ENCODE data around the gene CHKB. TPM values are rescaled to one million over a fixed set of nuclear protein-coding genes. Genes with fewer than 3 reads are reported as not detected.
"Not testable (repeated sequence)": the region's sequence is repeated elsewhere in the genome, so short reads cannot be mapped to it uniquely, and the experiment has no call there.

CHKB gene
- total RNA-seq, 1 experiment from 2014 or later: 55.1 TPM

DNA sequence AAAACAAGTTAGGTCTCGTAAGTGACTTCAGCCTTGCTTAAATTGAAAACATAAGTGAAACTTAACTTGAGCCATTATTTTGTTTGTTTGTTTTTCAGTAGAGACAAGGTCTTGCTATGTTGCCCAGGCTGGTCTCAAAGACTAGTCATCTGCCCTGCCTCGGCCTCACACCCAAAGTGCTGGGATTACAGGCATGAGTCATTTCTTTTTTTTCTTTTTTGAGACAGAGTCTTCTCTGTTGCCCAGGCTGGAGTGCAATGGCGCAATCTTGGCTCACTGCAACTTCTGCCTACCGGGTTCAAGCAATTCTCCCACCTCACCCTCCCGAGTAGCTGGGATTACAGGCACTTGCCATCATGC is 41.0 kb downstream of the CHKB start:
- CTCF ChIA-PET: interaction anchor here (3.0 kb wide), 1 partner anchor 21 kb away, joined by 9 read pairs; the partner anchor contains the start of gene SYCE3
- H3K4me2 ChIP-seq (ENCODE audit: low read length): peak overlapping the region; percentile 55
- H3K9me3 ChIP-seq (ENCODE audit: control insufficient read depth in 1 of 2, insufficient read depth in 1 of 2, low read depth in 1 of 2, low read length in 2 of 2); intact Hi-C loops (cut with micrococcal nuclease); DNase-seq (ENCODE audit: low read depth, low spot score); H3K27ac ChIP-seq (ENCODE audit: low read depth, low read length); H3K27me3 ChIP-seq (ENCODE audit: insufficient read depth, low read length); H3K9me2 ChIP-seq (ENCODE audit: insufficient read depth); H3K36me3 ChIP-seq (ENCODE audit: control insufficient read depth in 1 of 2, insufficient read depth in 2 of 2, low read length in 2 of 2); RAD21 ChIA-PET (ENCODE audit: low non-redundant PET in 1 of 2, low total read pairs in 2 of 2, uncharacterized antibody in 2 of 2, unreplicated experiment in 2 of 2); H2AFZ ChIP-seq (ENCODE audit: low read depth, low read length, poor library complexity, severe bottlenecking); H4K20me1 ChIP-seq (ENCODE audit: insufficient read depth); H3K9ac ChIP-seq (ENCODE audit: low read length); H3K79me2 ChIP-seq (ENCODE audit: insufficient read depth, low read length); BruUV-seq (replicated peaks): not testable (repeated sequence)
- peaks cover 13 to 52% of the 10 kb centered on the region in 2 experiments; a peak in 3 of 4 replicates for H3K4me1 ChIP-seq (ENCODE audit: control insufficient read depth in 1 of 2, insufficient read depth in 2 of 2, low read length in 2 of 2)
- POLR2A ChIA-PET: interaction anchor here (1.0 to 1.5 kb wide), 2 partner anchors 16 to 21 kb away, joined by 3 to 4 read pairs; partner anchors contain the start of genes SCO2 and SYCE3
- ATAC-seq: peak; percentile 28; the same call in 1 of the 2 replicates
- peak overlapping the region in 1 of 2 experiments; percentile 11; a peak in 1 of 4 replicates for H3K4me3 ChIP-seq (replicated peaks in 1 of 2; ENCODE audit: low read depth in 1 of 2, low read length in 2 of 2)
- TF ChIP-seq CEBPB (IDR thresholded peaks at IDR 0.05; ENCODE audit: low read depth) (peak; percentile 91), MAX (IDR thresholded peaks at IDR 0.05) (peak; percentile 49; the same call in 1 of the 2 replicates), CBX3 (IDR thresholded peaks at IDR 0.05; ENCODE audit: low read depth) (peak; percentile 63; the same call in 1 of the 2 replicates)

DNA sequence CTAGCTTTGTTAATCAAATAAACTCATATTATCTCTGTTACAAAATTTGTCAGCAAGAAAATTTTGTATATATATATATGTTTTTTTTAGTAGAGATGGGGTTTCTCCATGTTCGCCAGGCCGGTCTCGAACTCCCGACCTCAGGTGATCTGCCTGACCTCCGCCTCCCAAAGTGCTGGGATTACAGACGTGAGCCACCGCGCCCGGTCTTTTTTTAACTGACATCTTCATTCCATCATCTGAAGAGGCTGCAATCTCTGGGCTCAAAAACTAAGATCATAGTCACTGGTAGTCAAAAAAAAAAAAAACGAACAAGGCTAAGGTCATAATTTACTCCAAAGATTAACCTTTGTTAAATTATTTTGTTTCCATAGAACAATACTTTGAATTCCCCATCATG is 42.3 kb downstream of the CHKB start:
- Histone ChIP-seq H3K9me2 (ENCODE audit: insufficient read depth) (no peaks in the 10 kb centered on the region), H3K9ac (ENCODE audit: low read length) (no peak overlapping the region), H3K4me1 (ENCODE audit: control insufficient read depth in 1 of 2, insufficient read depth in 2 of 2, low read length in 2 of 2) (peaks cover 13 to 52% of the 10 kb centered on the region in 2 experiments; a peak in 3 of 4 replicates), H3K9me3 (ENCODE audit: control insufficient read depth in 1 of 2, insufficient read depth in 1 of 2, low read depth in 1 of 2, low read length in 2 of 2) (no peaks in the 10 kb centered on the region), H3K27ac (ENCODE audit: low read depth, low read length) (no peak overlapping the region), H3K36me3 (ENCODE audit: control insufficient read depth in 1 of 2, insufficient read depth in 2 of 2, low read length in 2 of 2) (no peaks in the 10 kb centered on the region), H3K4me2 (ENCODE audit: low read length) (no peak overlapping the region), H2AFZ (ENCODE audit: low read depth, low read length, poor library complexity, severe bottlenecking) (no peak overlapping the region), H3K27me3 (ENCODE audit: insufficient read depth, low read length) (no peaks in the 10 kb centered on the region), H3K79me2 (ENCODE audit: insufficient read depth, low read length) (no peaks in the 10 kb centered on the region), H4K20me1 (ENCODE audit: insufficient read depth) (no peaks in the 10 kb centered on the region), H3K4me3 (replicated peaks in 1 of 2; ENCODE audit: low read depth in 1 of 2, low read length in 2 of 2) (no peak overlapping the region)
- no TSS peak for BruUV-seq (replicated peaks)
- no peak for DNase-seq (ENCODE audit: low read depth, low spot score)
- no peak for ATAC-seq
- RAD21 ChIA-PET (ENCODE audit: low non-redundant PET in 1 of 2, low total read pairs in 2 of 2, uncharacterized antibody in 2 of 2, unreplicated experiment in 2 of 2): no interaction called here
- intact Hi-C loops (cut with micrococcal nuclease): no loop called here
- CTCF ChIA-PET: interaction anchor here (1.0 to 3.0 kb wide), 2 partner anchors 15 to 23 kb away, joined by 5 to 9 read pairs; partner anchors contain the start of genes SCO2 and SYCE3
- TF ChIP-seq YY1 (IDR thresholded peaks at IDR 0.05; ENCODE audit: extremely low read depth, insufficient replicate concordance, low read depth, low read length) (no peak), SRF (IDR thresholded peaks at IDR 0.05; ENCODE audit: low read depth) (no peak), ZNF274 (IDR thresholded peaks at IDR 0.05; ENCODE audit: low read depth, low read length) (no peak), POLR2AphosphoS5 (IDR thresholded peaks at IDR 0.05; ENCODE audit: low read depth, low read length) (no peak), EZH2phosphoT487 (IDR thresholded peaks at IDR 0.05; ENCODE audit: borderline replicate concordance) (no peak), ELF1 (IDR thresholded peaks at IDR 0.05; ENCODE audit: borderline replicate concordance, low read depth) (no peak), REST (IDR thresholded peaks at IDR 0.05; ENCODE audit: low read depth) (no peak)
- POLR2A ChIA-PET: interaction anchor here (0.7 to 1.5 kb wide), 2 partner anchors 11 to 23 kb away, joined by 4 read pairs; partner anchors contain the start of gene SYCE3
